Measurements from ENCODE around the gene CAV2. TPM values are rescaled to one million over a fixed set of nuclear protein-coding genes. Genes with fewer than 3 reads are reported as not detected.

Gene CAV2
- total and polyA plus RNA-seq, 9 of the 15 experiments (the other 6 are each of a cell fraction or from before 2014, with no cell fraction given), result 16.1 to 137 (median 38.3) TPM

DNA sequence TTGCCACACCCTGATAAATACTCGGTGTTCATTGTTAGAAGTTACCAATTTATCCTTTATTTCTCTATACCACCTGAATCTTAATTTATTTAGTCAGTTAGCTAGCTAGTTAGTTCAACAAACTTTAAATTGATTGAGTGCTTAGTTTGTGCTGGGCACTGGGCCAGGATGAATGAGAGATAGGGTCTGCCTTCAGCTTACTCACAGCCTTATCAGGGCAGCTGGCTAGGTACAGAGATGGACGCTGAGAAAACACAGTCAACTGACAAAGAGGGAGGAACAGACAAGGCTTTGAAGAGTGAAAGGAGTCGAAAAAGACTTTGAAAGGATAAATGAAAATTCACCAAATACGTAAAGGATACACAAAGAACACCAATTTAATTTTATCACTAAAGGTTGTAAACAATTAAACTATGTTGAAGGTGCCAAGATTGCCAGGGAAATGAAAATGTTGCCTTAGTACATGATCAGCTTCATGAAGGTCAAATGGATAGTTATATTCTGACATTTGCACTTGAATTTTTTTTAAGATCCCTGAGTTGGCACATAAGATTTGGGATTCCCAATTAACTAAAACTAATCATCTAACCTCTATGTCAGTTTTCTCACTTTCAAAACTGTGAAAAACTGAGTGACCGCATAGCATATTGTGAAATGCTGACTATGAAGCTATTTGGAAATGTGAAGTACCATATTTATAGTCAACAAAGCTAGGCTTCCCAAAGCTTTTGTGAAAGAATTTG lies 2.1 kb downstream of the CAV2 start (continued):
- TF ChIP-seq, protein P1, sequence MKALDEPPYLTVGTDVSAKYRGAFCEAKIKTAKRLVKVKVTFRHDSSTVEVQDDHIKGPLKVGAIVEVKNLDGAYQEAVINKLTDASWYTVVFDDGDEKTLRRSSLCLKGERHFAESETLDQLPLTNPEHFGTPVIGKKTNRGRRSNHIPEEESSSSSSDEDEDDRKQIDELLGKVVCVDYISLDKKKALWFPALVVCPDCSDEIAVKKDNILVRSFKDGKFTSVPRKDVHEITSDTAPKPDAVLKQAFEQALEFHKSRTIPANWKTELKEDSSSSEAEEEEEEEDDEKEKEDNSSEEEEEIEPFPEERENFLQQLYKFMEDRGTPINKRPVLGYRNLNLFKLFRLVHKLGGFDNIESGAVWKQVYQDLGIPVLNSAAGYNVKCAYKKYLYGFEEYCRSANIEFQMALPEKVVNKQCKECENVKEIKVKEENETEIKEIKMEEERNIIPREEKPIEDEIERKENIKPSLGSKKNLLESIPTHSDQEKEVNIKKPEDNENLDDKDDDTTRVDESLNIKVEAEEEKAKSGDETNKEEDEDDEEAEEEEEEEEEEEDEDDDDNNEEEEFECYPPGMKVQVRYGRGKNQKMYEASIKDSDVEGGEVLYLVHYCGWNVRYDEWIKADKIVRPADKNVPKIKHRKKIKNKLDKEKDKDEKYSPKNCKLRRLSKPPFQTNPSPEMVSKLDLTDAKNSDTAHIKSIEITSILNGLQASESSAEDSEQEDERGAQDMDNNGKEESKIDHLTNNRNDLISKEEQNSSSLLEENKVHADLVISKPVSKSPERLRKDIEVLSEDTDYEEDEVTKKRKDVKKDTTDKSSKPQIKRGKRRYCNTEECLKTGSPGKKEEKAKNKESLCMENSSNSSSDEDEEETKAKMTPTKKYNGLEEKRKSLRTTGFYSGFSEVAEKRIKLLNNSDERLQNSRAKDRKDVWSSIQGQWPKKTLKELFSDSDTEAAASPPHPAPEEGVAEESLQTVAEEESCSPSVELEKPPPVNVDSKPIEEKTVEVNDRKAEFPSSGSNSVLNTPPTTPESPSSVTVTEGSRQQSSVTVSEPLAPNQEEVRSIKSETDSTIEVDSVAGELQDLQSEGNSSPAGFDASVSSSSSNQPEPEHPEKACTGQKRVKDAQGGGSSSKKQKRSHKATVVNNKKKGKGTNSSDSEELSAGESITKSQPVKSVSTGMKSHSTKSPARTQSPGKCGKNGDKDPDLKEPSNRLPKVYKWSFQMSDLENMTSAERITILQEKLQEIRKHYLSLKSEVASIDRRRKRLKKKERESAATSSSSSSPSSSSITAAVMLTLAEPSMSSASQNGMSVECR (CRISPR knock-in tag; IDR thresholded peaks at IDR 0.05), result no peak
- no peak for TF ChIP-seq ETV5 (CRISPR knock-in tag; IDR thresholded peaks at IDR 0.05; ENCODE audit: low read depth)
- 0 out of 2 replicates have a peak, but pooled peaks have one; percentile 24 for TF ChIP-seq ZNF589 (CRISPR knock-in tag; IDR thresholded peaks at IDR 0.05; ENCODE audit: low read depth)
- TF ChIP-seq, protein P2, sequence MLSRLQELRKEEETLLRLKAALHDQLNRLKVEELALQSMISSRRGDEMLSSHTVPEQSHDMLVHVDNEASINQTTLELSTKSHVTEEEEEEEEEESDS (CRISPR knock-in tag; IDR thresholded peaks at IDR 0.05), result no peak
- no peak for TF ChIP-seq MXI1 (IDR thresholded peaks at IDR 0.05; ENCODE audit: low read depth, low read length)
- no peak for TF ChIP-seq RAD51 (IDR thresholded peaks at IDR 0.05; ENCODE audit: borderline replicate concordance, low read depth)
- TF ChIP-seq GATAD2B (IDR thresholded peaks at IDR 0.05; ENCODE audit: borderline replicate concordance), result peak; percentile 55
- TF ChIP-seq JUN (IDR thresholded peaks at IDR 0.05; ENCODE audit: borderline replicate concordance, low read depth, low read length), result peak; percentile 91
- TF ChIP-seq JUN (CRISPR knock-in tag; IDR thresholded peaks at IDR 0.05; ENCODE audit: borderline replicate concordance), result no peak
- 0 out of 2 replicates have a peak, but pooled peaks have one; percentile 29 for TF ChIP-seq CXXC5 (CRISPR knock-in tag; IDR thresholded peaks at IDR 0.05)
- no peak for TF ChIP-seq FOXP4 (CRISPR knock-in tag; IDR thresholded peaks at IDR 0.05; ENCODE audit: borderline replicate concordance)
- TF ChIP-seq TBL1XR1 (IDR thresholded peaks at IDR 0.05; ENCODE audit: low read length in 2 of 2), result peak in 1 of 2 experiments; percentile 80; a peak in 2 of 4 replicates
- no peak for TF ChIP-seq E2F3 (CRISPR knock-in tag; IDR thresholded peaks at IDR 0.05)
- no peak for TF ChIP-seq HDAC8 (tag; IDR thresholded peaks at IDR 0.05)
- TF ChIP-seq SETDB1 (IDR thresholded peaks at IDR 0.05; ENCODE audit: low read length), result no peak

All from K562 (cell line).